Trophoblast cell (in vitro differentiated cells and primary cell): Measurements from ENCODE around the gene TNIK.

Experiments used
- DNase-seq, 2 donors: peaks; one replicate each; pipeline ENCODE4 v3.0.0-alpha.2; 2016
- H2AFZ ChIP-seq: 2 replicates; pipeline ENCODE4 v1.6.1; 2013; ENCODE audit warnings: low read length, moderate library complexity, mild to moderate bottlenecking; ENCODE audit not compliant: insufficient read depth, poor library complexity
- H2AK5ac ChIP-seq: 2 replicates; pipeline ENCODE4 v1.6.1; 2013; ENCODE audit warnings: mild to moderate bottlenecking, low read length
- H2BK120ac ChIP-seq: 2 replicates; pipeline ENCODE4 v1.6.1; 2013; ENCODE audit warnings: low read length, mild to moderate bottlenecking, moderate library complexity; ENCODE audit not compliant: insufficient read depth, poor library complexity
- H2BK12ac ChIP-seq: 2 replicates; pipeline ENCODE4 v1.6.1; 2013; ENCODE audit warnings: mild to moderate bottlenecking, low read length, moderate library complexity
- H2BK5ac ChIP-seq: 2 replicates; pipeline ENCODE4 v1.6.1; 2013; ENCODE audit warnings: low read length, low read depth, moderate library complexity, mild to moderate bottlenecking; ENCODE audit not compliant: poor library complexity
- H3K14ac ChIP-seq: 2 replicates; pipeline ENCODE4 v1.6.1; 2013; ENCODE audit warnings: mild to moderate bottlenecking, low read length
- H3K18ac ChIP-seq: 2 replicates; pipeline ENCODE4 v1.6.1; 2013; ENCODE audit warnings: mild to moderate bottlenecking, low read length
- H3K23ac ChIP-seq: 2 replicates; pipeline ENCODE4 v1.6.1; 2013; ENCODE audit warnings: low read length
- H3K27ac ChIP-seq: 2 replicates; pipeline ENCODE4 v1.5.1; 2013; ENCODE audit warnings: low read depth, mild to moderate bottlenecking, inconsistent platforms, low read length, moderate library complexity
- H3K27me3 ChIP-seq: 2 replicates; pipeline ENCODE4 v1.6.1; 2013; ENCODE audit warnings: inconsistent platforms, mild to moderate bottlenecking, low read length, moderate library complexity; ENCODE audit not compliant: insufficient read depth
- H3K36me3 ChIP-seq, 2 experiments: 1 replicate in 1 of 2; 2 replicates in 1 of 2; pipeline ENCODE4 v1.6.1; 2013; ENCODE audit warnings: low read length in 2 of 2, mild to moderate bottlenecking in 2 of 2, moderate library complexity in 1 of 2; ENCODE audit not compliant: insufficient read depth in 2 of 2, control insufficient read depth in 1 of 2
- H3K4ac ChIP-seq: 2 replicates; pipeline ENCODE4 v1.6.1; 2013; ENCODE audit warnings: low read depth, mild to moderate bottlenecking, low read length, moderate library complexity
- H3K4me1 ChIP-seq, 2 experiments: 1 replicate in 1 of 2; 2 replicates in 1 of 2; pipeline ENCODE4 v1.6.1; 2013; ENCODE audit warnings: low read length in 2 of 2, mild to moderate bottlenecking in 2 of 2, moderate library complexity in 1 of 2; ENCODE audit not compliant: insufficient read depth in 2 of 2, control insufficient read depth in 1 of 2
- H3K4me2 ChIP-seq: 2 replicates; pipeline ENCODE4 v1.6.1; 2013; ENCODE audit warnings: inconsistent platforms, mild to moderate bottlenecking, low read length, moderate library complexity
- H3K4me3 ChIP-seq: 2 replicates; pipeline ENCODE4 v1.5.1; 2013; ENCODE audit warnings: mild to moderate bottlenecking, low read depth, low read length, inconsistent platforms
- H3K79me1 ChIP-seq: one replicate; pipeline ENCODE4 v1.6.1; 2013; ENCODE audit warnings: low read length
- H3K79me2 ChIP-seq: 2 replicates; pipeline ENCODE4 v1.6.1; 2013; ENCODE audit warnings: low read length, mild to moderate bottlenecking; ENCODE audit not compliant: control insufficient read depth, insufficient read depth, poor library complexity
- H3K9ac ChIP-seq: 2 replicates; pipeline ENCODE4 v1.6.1; 2013; ENCODE audit warnings: mild to moderate bottlenecking, low read length
- H3K9me3 ChIP-seq: 2 replicates; pipeline ENCODE4 v1.6.1; 2013; ENCODE audit warnings: low read depth, mild to moderate bottlenecking, control low read depth, inconsistent platforms, low read length; ENCODE audit not compliant: insufficient read depth
- H4K12ac ChIP-seq: 2 replicates; pipeline ENCODE4 v1.6.1; 2013; ENCODE audit warnings: low read depth, mild to moderate bottlenecking, low read length, moderate library complexity
- H4K8ac ChIP-seq: 2 replicates; pipeline ENCODE4 v1.6.1; 2013; ENCODE audit warnings: low read depth, mild to moderate bottlenecking, low read length, moderate library complexity
- H4K91ac ChIP-seq: one replicate; pipeline ENCODE4 v1.6.1; 2013; ENCODE audit warnings: low read depth, mild to moderate bottlenecking, low read length, moderate library complexity
- WGBS: extraction: QIAGEN DNeasy Blood & Tissue Kit; methylation state at CpG from one replicate; pipeline ENCODE4 v1.1.7; 2013; ENCODE audit warnings: missing lambda C conversion rate; ENCODE audit not compliant: insufficient read length, insufficient coverage; ENCODE audit errors: extremely low coverage; 5-methylcytosine and 5-hydroxymethylcytosine counted together

Gene TNIK

GRCh38 chr3:171189394-171190080, 270.7 kb downstream of the TNIK start:
- no CpG with 5 or more reads among the region's 3 CpGs for WGBS
- no peak overlapping the region for H3K18ac ChIP-seq

DNA sequence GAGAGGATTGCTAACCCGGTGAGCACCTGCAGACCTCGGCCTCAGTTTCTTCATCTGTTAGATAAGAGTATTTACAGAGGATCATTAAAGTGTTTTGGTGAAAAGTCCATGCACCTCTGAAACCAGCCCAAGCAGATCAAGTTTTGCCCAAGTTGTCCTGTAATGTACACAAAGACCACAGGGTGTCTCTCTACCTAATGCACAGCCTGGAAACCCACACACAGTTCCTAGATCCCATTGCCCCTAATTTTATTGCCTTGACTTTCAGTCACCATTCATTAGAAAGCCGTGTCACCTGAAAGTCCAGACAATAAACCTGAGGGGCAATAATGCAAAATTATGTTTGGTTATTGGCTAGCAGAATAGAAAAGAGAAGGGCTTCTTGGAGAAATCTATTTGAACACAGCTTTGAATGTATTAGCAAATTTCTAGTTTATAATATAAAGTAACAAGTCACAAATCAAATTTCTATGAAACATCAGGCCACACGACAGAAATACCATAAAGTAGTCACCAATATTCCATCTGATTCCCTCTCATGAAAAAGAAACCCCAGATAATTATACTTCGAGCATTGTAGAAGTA, 272.4 kb downstream of the TNIK start:
- no CpG with 5 or more reads among the region's 5 CpGs for WGBS
- no peak overlapping the region for H2AFZ ChIP-seq
- H4K12ac ChIP-seq: no peak overlapping the region

More at GRCh38 chr3:171189394-171190080, 270.7 kb downstream of the TNIK start:
- no peak overlapping the region for H2BK120ac ChIP-seq
- H2AK5ac ChIP-seq: no peak overlapping the region
- no peaks in the 10 kb centered on the region for H3K9me3 ChIP-seq
- no peaks in the 10 kb centered on the region for H3K36me3 ChIP-seq
- no peak overlapping the region for H2BK5ac ChIP-seq
- H3K79me1 ChIP-seq: no peaks in the 10 kb centered on the region
- no peaks in the 10 kb centered on the region for H3K4me1 ChIP-seq
- no peak overlapping the region for H3K27ac ChIP-seq
- H2BK12ac ChIP-seq: no peak overlapping the region
- H3K4me3 ChIP-seq: no peak overlapping the region
- H3K9ac ChIP-seq: no peak overlapping the region
- H3K4ac ChIP-seq: no peak overlapping the region
- no peak overlapping the region for H3K14ac ChIP-seq
- no peak overlapping the region for H4K91ac ChIP-seq
- no peak overlapping the region for H3K23ac ChIP-seq
- DNase-seq: peak in 1 of 2 donors; percentile 36
- no peak overlapping the region for H4K8ac ChIP-seq
- H3K4me2 ChIP-seq: no peak overlapping the region
- H3K27me3 ChIP-seq: no peaks in the 10 kb centered on the region
- H2AFZ ChIP-seq: no peak overlapping the region
- no peak overlapping the region for H4K12ac ChIP-seq
- no peaks in the 10 kb centered on the region for H3K79me2 ChIP-seq

GRCh38 chr3:171186817-171187500, 273.2 kb downstream of the TNIK start:
- Histone ChIP-seq H3K4me2 (no peak overlapping the region), H3K36me3 (no peaks in the 10 kb centered on the region), H2BK5ac (no peak overlapping the region), H2AK5ac (no peak overlapping the region), H3K9ac (no peak overlapping the region), H3K18ac (no peak overlapping the region), H3K4me1 (no peaks in the 10 kb centered on the region), H3K27ac (no peak overlapping the region), H4K91ac (no peak overlapping the region), H3K9me3 (no peaks in the 10 kb centered on the region), H2BK120ac (no peak overlapping the region), H3K23ac (no peak overlapping the region), H3K79me2 (no peaks in the 10 kb centered on the region), H3K4ac (no peak overlapping the region), H3K27me3 (no peaks in the 10 kb centered on the region), H3K14ac (no peak overlapping the region), H2BK12ac (no peak overlapping the region), H2AFZ (no peak overlapping the region), H4K12ac (no peak overlapping the region), H3K4me3 (no peak overlapping the region), H3K79me1 (no peaks in the 10 kb centered on the region), H4K8ac (no peak overlapping the region)
- no peak for DNase-seq
- no CpG with 5 or more reads among the region's 3 CpGs for WGBS

More for the DNA sequence above, 272.4 kb downstream of the TNIK start:
- no peak overlapping the region for H3K9ac ChIP-seq
- DNase-seq: peak in 1 of 2 donors; percentile 50
- no peak overlapping the region for H4K8ac ChIP-seq
- H3K18ac ChIP-seq: no peak overlapping the region
- H2AK5ac ChIP-seq: no peak overlapping the region
- no peak overlapping the region for H3K4ac ChIP-seq
- H4K91ac ChIP-seq: no peak overlapping the region
- H3K79me1 ChIP-seq: no peaks in the 10 kb centered on the region
- H3K79me2 ChIP-seq: no peaks in the 10 kb centered on the region
- H3K27me3 ChIP-seq: no peaks in the 10 kb centered on the region
- no peaks in the 10 kb centered on the region for H3K4me1 ChIP-seq
- H2BK12ac ChIP-seq: no peak overlapping the region
- H3K9me3 ChIP-seq: no peaks in the 10 kb centered on the region
- H3K27ac ChIP-seq: no peak overlapping the region
- H3K14ac ChIP-seq: no peak overlapping the region
- no peak overlapping the region for H2BK120ac ChIP-seq
- H3K23ac ChIP-seq: no peak overlapping the region
- H3K4me2 ChIP-seq: no peak overlapping the region
- no peak overlapping the region for H3K4me3 ChIP-seq
- no peak overlapping the region for H2BK5ac ChIP-seq
- H3K36me3 ChIP-seq: no peaks in the 10 kb centered on the region

- Histone ChIP-seq H2BK120ac (no peak overlapping the region), H3K4ac (no peak overlapping the region), H3K27ac (no peak overlapping the region), H3K79me1 (no peaks in the 10 kb centered on the region), H2BK12ac (no peak overlapping the region), H3K4me2 (no peak overlapping the region), H4K12ac (no peak overlapping the region), H3K23ac (no peak overlapping the region), H4K8ac (no peak overlapping the region), H2AK5ac (no peak overlapping the region), H3K14ac (no peak overlapping the region), H4K91ac (no peak overlapping the region), H3K36me3 (no peaks in the 10 kb centered on the region), H3K9me3 (no peaks in the 10 kb centered on the region), H3K9ac (no peak overlapping the region), H3K27me3 (no peaks in the 10 kb centered on the region), H3K79me2 (no peaks in the 10 kb centered on the region), H2BK5ac (no peak overlapping the region), H3K4me3 (no peak overlapping the region), H2AFZ (no peak overlapping the region), H3K4me1 (no peaks in the 10 kb centered on the region), H3K18ac (no peak overlapping the region)
- peak in 1 of 2 donors; percentile 49 for DNase-seq
These were observed 273.8 kb downstream of the TNIK start for GRCh38 chr3:171186383-171186782.
